Psoas muscle (tissue), 8 donors: ENCODE measurements around the gene TUBB6. TPM values are rescaled to one million over a fixed set of nuclear protein-coding genes. Genes with fewer than 3 reads are reported as not detected.

Source experiments
- ATAC-seq, 4 donors: fragments of 200-7000 bp; cut with Tn5 transposase; one replicate each; pipeline ENCODE4 v1.9.1; 2020; ENCODE audit warnings: moderate library complexity in 3 of 4, mild to moderate bottlenecking in 2 of 4
- DNase-seq, 2 donors: peaks; one replicate each; pipeline ENCODE4 v3.0.0-alpha.2; 2020
- H3K27ac ChIP-seq: fragments of 200-600 bp; one replicate; pipeline ENCODE4 v1.8.0; 2022
- H3K27me3 ChIP-seq, 3 donors: fragments of 200-600 bp in 1 of 3; one replicate each; pipeline versions ENCODE4 v1.6.1 to v1.8.0; 2013 to 2022; ENCODE audit warnings: low read length in 2 of 3, mild to moderate bottlenecking in 2 of 3, moderate library complexity in 1 of 3; ENCODE audit not compliant: insufficient read depth in 3 of 3
- H3K36me3 ChIP-seq, 2 donors: fragments of 200-600 bp in 1 of 2; one replicate each; pipeline versions ENCODE4 v1.6.1 to v1.8.0; 2013 to 2022; ENCODE audit warnings: low read depth in 1 of 2, mild to moderate bottlenecking in 1 of 2, moderate library complexity in 1 of 2; ENCODE audit not compliant: insufficient read depth in 1 of 2
- H3K4me1 ChIP-seq: fragments of 200-600 bp; one replicate; pipeline ENCODE4 v1.8.0; 2022
- H3K4me3 ChIP-seq: fragments of 200-600 bp; one replicate; pipeline ENCODE4 v1.8.0; 2022; ENCODE audit warnings: mild to moderate bottlenecking
- H3K9me3 ChIP-seq: fragments of 200-600 bp; one replicate; pipeline ENCODE4 v1.8.0; 2022
- CTCF ChIP-seq: fragments of 200-600 bp; IDR thresholded peaks from one replicate; pipeline ENCODE4 v1.8.0; 2022; ENCODE audit warnings: antibody characterized with exemption
- WGBS, 3 donors: extraction: QIAGEN DNeasy Blood & Tissue Kit; methylation state at CpG; one replicate each; pipeline versions ENCODE4 v1.1.6 to v1.1.7; 2013; 5-methylcytosine and 5-hydroxymethylcytosine counted together
- intact Hi-C, 2 donors: fragments of 100-400 bp; cut with DNase I; formaldehyde crosslinking; loops; one replicate each; pipeline versions ENCODE4 v1.11.0 to v1.14.2; 2022
- polyA plus RNA-seq, 3 donors: library from polyadenylated mRNA; stranded (reverse); fragments of 200-250 nt; gene quantifications; one replicate each; pipeline ENCODE4 v1.2.3, GENCODE V29; 2013
- total RNA-seq, 4 donors: library from RNA; stranded (reverse); fragmentation: NEBNext Ultra II Directional in 2 of 4; extraction: Animal tissue kit (Norgen Biotek cat#: 25700) in 2 of 4; gene quantifications; one replicate each; pipeline versions ENCODE4 v1.2.1 to v1.2.4, GENCODE V29; 2021 to 2023
- donor health status: healthy with polysubstance abuse.
- donor health status: DM: no; HTN: no; CAD: no; lungs with moderate emphysema.
- donor health status: Bipolar disorder and iron deficiency.
- donor health status: healthy.
- donor health status: DM: yes; HTN: yes; CAD: no.
- donor health status: DM: no; HTN: no; CAD: no.
- donor health status: DM: no; HTN: no; CAD: no.
- donor health status: DM: yes; HTN: yes; CAD: no.

The TUBB6 gene
- total and polyA plus RNA-seq, 7 donors: 12.5 to 46.7 (median 19.9) TPM

DNA sequence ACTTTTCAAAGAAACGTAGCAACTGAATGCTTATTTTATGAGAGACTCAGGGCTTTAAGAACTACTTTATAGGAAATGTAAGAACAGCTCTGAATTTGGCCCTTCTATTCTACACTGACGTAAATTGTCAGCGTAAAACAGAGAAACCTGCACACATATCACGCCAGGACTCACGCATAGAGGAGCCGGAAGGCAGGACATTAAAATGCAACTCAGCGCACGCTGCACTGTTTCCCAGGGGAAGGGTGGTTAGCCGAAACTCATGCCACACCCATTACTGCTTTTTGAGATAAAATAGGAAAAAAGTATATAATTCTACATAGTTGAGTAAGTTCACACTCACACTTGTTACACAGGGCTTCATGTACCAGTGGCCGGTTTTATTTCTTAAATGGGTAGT is 7.4 kb downstream of the TUBB6 start:
- peaks cover 3% of the 10 kb centered on the region for H3K4me1 ChIP-seq
- ATAC-seq (no peak), DNase-seq (no peak)
- TF ChIP-seq CTCF: no peak
- 48 to 64% (median 50%) methylated on average over 10 of the region's 10 CpGs for WGBS, 3 donors
- peaks cover 0 to 21% of the 10 kb centered on the region in 2 donors for H3K36me3 ChIP-seq
- no peaks in the 10 kb centered on the region for H3K27me3 ChIP-seq
- H3K4me3 ChIP-seq: no peak overlapping the region
- H3K9me3 ChIP-seq: peaks cover 7% of the 10 kb centered on the region
- H3K27ac ChIP-seq: no peak overlapping the region
- intact Hi-C loops: no loop called here

DNA sequence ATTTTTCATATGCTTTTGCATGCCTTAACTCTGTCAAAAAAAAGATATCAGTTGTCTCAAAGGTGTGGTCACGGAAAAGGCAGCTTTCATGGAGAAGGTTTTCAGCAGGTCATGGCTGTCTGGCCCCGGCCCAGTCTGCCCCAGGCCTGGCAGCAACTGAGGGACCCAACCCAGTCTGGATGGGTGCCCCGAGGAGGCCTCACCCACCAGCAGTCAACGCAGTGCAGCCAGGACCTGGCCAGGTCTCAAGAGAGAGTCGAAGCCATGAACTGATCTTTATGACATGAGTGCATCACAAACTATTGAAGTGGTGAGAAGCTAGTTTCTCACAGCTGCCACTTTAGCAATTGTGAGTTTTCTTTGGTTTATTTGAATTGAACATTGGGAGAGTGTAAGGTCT is 7.9 kb downstream of the TUBB6 start:
- intact Hi-C loops: no loop called here
- TF ChIP-seq CTCF: no peak
- H3K27me3 ChIP-seq: no peaks in the 10 kb centered on the region
- H3K4me1 ChIP-seq: peaks cover 3% of the 10 kb centered on the region
- no peak overlapping the region for H3K27ac ChIP-seq
- 29 to 43% (median 32%) methylated on average over 5 of the region's 5 CpGs for WGBS, 3 donors
- peaks cover 0 to 25% of the 10 kb centered on the region in 2 donors for H3K36me3 ChIP-seq
- DNase-seq: no peak
- H3K9me3 ChIP-seq: peaks cover 7% of the 10 kb centered on the region
- ATAC-seq: no peak
- H3K4me3 ChIP-seq: no peak overlapping the region

DNA sequence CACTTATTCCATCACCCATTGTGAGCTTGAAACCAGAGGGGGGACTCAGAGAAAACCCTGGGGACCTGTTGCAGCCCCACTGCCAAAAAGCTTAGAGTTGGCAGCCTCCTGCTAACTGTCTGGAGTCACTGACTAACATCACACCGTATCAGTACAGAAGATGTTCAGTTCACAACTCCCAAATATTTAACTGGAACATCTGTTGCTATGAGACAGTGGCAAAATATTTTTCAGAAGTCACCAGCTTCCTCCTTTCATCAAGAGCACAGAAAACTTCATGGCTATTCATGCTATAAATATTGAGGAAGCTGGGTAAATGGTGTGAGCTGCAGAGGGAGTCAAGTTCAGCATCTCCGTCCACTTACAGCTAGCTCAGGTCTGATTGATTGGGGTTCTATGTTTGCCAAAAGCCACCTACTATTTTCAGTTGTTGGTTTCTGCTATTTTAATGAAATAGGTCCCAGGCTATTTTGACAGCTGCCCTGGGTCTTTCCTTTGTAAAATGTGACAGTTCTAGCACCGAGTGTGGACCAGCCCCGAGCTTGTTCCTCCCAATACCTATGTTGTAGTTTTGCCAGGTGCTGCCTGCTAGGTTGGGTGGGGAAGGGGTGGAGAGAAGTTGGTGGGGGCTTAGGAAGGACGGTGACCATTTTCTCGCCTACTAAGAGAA is 9.8 kb downstream of the TUBB6 start:
- Histone ChIP-seq H3K4me1 (peaks cover 3% of the 10 kb centered on the region), H3K27ac (no peak overlapping the region), H3K36me3 (peaks cover 0 to 32% of the 10 kb centered on the region in 2 donors), H3K4me3 (no peak overlapping the region), H3K9me3 (no peaks in the 10 kb centered on the region), H3K27me3 (no peaks in the 10 kb centered on the region)
- DNase-seq: no peak
- intact Hi-C loops: no loop called here
- 23 to 26% (median 24%) methylated on average over 6 of the region's 6 CpGs for WGBS, 3 donors
- peak in 3 of 4 donors; percentile 22 to 39 (median 25) for ATAC-seq
- TF ChIP-seq CTCF: no peak

GRCh38 chr18:12318334-12318697 is 10.3 kb downstream of the TUBB6 start:
- no peak for TF ChIP-seq CTCF
- Histone ChIP-seq H3K4me1 (peaks cover 3% of the 10 kb centered on the region), H3K4me3 (no peak overlapping the region), H3K27ac (no peak overlapping the region), H3K27me3 (no peaks in the 10 kb centered on the region), H3K36me3 (peaks cover 0 to 37% of the 10 kb centered on the region in 2 donors), H3K9me3 (no peaks in the 10 kb centered on the region)
- intact Hi-C loops: no loop called here
- ATAC-seq (peak; percentile 34 to 57 (median 50)), DNase-seq (peak in 1 of 2 donors; percentile 51)
- 14 to 22% (median 16%) methylated on average over 5 of the region's 5 CpGs for WGBS, 3 donors

- Histone ChIP-seq H3K36me3 (peaks cover 0 to 38% of the 10 kb centered on the region in 2 donors), H3K9me3 (no peaks in the 10 kb centered on the region), H3K4me1 (peaks cover 3% of the 10 kb centered on the region), H3K27me3 (no peaks in the 10 kb centered on the region), H3K27ac (no peak overlapping the region), H3K4me3 (no peak overlapping the region)
- TF ChIP-seq CTCF: no peak
- DNase-seq (no peak), ATAC-seq (peak in 1 of 4 donors; percentile 23)
- intact Hi-C loops: no loop called here
- WGBS, 3 donors: 27 to 78% (median 57%) methylated on average over 1 to 5 of the region's 5 CpGs
These were observed 10.8 kb downstream of the TUBB6 start for GRCh38 chr18:12318857-12319256.
